HUES64 (cell line): ENCODE data around the gene GABRR1.

ENCODE experiments used
- H3K27ac ChIP-seq: 2 replicates; pipeline ENCODE4 v1.7.0; 2013; ENCODE audit warnings: low read depth, low read length, inconsistent platforms
- H3K27me3 ChIP-seq: 2 replicates; pipeline ENCODE4 v1.6.1; 2013; ENCODE audit warnings: mild to moderate bottlenecking, low read length; ENCODE audit not compliant: insufficient read depth
- H3K36me3 ChIP-seq: 2 replicates; pipeline ENCODE4 v1.6.1; 2013; ENCODE audit warnings: mild to moderate bottlenecking, low read length; ENCODE audit not compliant: insufficient read depth
- H3K4me1 ChIP-seq: 2 replicates; pipeline ENCODE4 v1.6.1; 2013; ENCODE audit warnings: mild to moderate bottlenecking, low read length, moderate library complexity; ENCODE audit not compliant: insufficient read depth
- H3K4me3 ChIP-seq: 2 replicates; pipeline ENCODE4 v1.5.1; 2013; ENCODE audit warnings: mild to moderate bottlenecking, low read length, moderate library complexity
- H3K9ac ChIP-seq: 2 replicates; pipeline ENCODE4 v1.6.1; 2013; ENCODE audit warnings: mild to moderate bottlenecking, low read depth, low read length
- H3K9me3 ChIP-seq: 2 replicates; pipeline ENCODE4 v1.6.1; 2013; ENCODE audit warnings: low read depth, low read length; ENCODE audit not compliant: insufficient read depth
- WGBS: fragments of 150-250, 120-280 bp; methylation state at CpG from one replicate; pipeline ENCODE4 v1.1.7; 2013; ENCODE audit warnings: missing lambda C conversion rate; 5-methylcytosine and 5-hydroxymethylcytosine counted together

GABRR1 gene

GRCh38 chr6:89215391-89215790 lies 1.8 kb downstream of the GABRR1 start:
- H3K36me3 ChIP-seq, result no peaks in the 10 kb centered on the region
- no peaks in the 10 kb centered on the region for H3K9me3 ChIP-seq
- H3K27me3 ChIP-seq, result no peaks in the 10 kb centered on the region
- H3K4me1 ChIP-seq, result peaks cover 27% of the 10 kb centered on the region
- no peak overlapping the region for H3K4me3 ChIP-seq
- no peak overlapping the region for H3K27ac ChIP-seq
- no peak overlapping the region for H3K9ac ChIP-seq

- peaks cover 27% of the 10 kb centered on the region for H3K4me1 ChIP-seq
- no peak overlapping the region for H3K9ac ChIP-seq
- no peaks in the 10 kb centered on the region for H3K9me3 ChIP-seq
- H3K27me3 ChIP-seq, result no peaks in the 10 kb centered on the region
- no peaks in the 10 kb centered on the region for H3K36me3 ChIP-seq
- no peak overlapping the region for H3K27ac ChIP-seq
- no peak overlapping the region for H3K4me3 ChIP-seq
These were observed 3.0 kb downstream of the GABRR1 start for GRCh38 chr6:89214197-89214596.

- Histone ChIP-seq H3K9ac (no peak overlapping the region), H3K27me3 (no peaks in the 10 kb centered on the region), H3K9me3 (no peaks in the 10 kb centered on the region), H3K4me3 (no peak overlapping the region), H3K36me3 (no peaks in the 10 kb centered on the region), H3K4me1 (peaks cover 24% of the 10 kb centered on the region), H3K27ac (no peak overlapping the region)
- WGBS, result 53% methylated on average over 4 of the region's 5 CpGs
These were observed 4.7 kb downstream of the GABRR1 start for GRCh38 chr6:89212472-89212871.

GRCh38 chr6:89209457-89209856 lies 7.7 kb downstream of the GABRR1 start:
- H3K27me3 ChIP-seq, result no peaks in the 10 kb centered on the region
- H3K36me3 ChIP-seq, result no peaks in the 10 kb centered on the region
- no peak overlapping the region for H3K4me3 ChIP-seq
- no peak overlapping the region for H3K27ac ChIP-seq
- no peak overlapping the region for H3K9ac ChIP-seq
- H3K9me3 ChIP-seq, result no peaks in the 10 kb centered on the region
- 97% methylated on average over 6 of the region's 6 CpGs for WGBS
- peaks cover 20% of the 10 kb centered on the region for H3K4me1 ChIP-seq

- Histone ChIP-seq H3K9me3 (no peaks in the 10 kb centered on the region), H3K27me3 (no peaks in the 10 kb centered on the region), H3K36me3 (no peaks in the 10 kb centered on the region), H3K9ac (no peak overlapping the region), H3K4me3 (no peak overlapping the region), H3K4me1 (peaks cover 20% of the 10 kb centered on the region), H3K27ac (no peak overlapping the region)
- 94% methylated on average over 4 of the region's 4 CpGs for WGBS
These were observed 8.6 kb downstream of the GABRR1 start for GRCh38 chr6:89208551-89208950.

- Histone ChIP-seq H3K4me3 (no peak overlapping the region), H3K36me3 (no peaks in the 10 kb centered on the region), H3K9ac (no peak overlapping the region), H3K27me3 (no peaks in the 10 kb centered on the region), H3K27ac (no peak overlapping the region), H3K4me1 (no peaks in the 10 kb centered on the region), H3K9me3 (no peaks in the 10 kb centered on the region)
- WGBS, result 71% methylated on average over 4 of the region's 4 CpGs
These were observed 11.3 kb downstream of the GABRR1 start for GRCh38 chr6:89205819-89206218.

GRCh38 chr6:89204096-89204495 lies 13.1 kb downstream of the GABRR1 start:
- Histone ChIP-seq H3K9me3 (no peaks in the 10 kb centered on the region), H3K4me3 (no peak overlapping the region), H3K27me3 (no peaks in the 10 kb centered on the region), H3K36me3 (no peaks in the 10 kb centered on the region), H3K9ac (no peak overlapping the region), H3K4me1 (no peaks in the 10 kb centered on the region), H3K27ac (no peak overlapping the region)
- WGBS, result 89% methylated on average over 11 of the region's 11 CpGs

GRCh38 chr6:89200706-89201215 lies 16.4 kb downstream of the GABRR1 start:
- H3K4me3 ChIP-seq, result no peak overlapping the region
- H3K36me3 ChIP-seq, result no peaks in the 10 kb centered on the region
- WGBS, result 95% methylated on average over 7 of the region's 7 CpGs
- no peaks in the 10 kb centered on the region for H3K27me3 ChIP-seq
- no peaks in the 10 kb centered on the region; the same call in 1 of the 2 replicates for H3K9me3 ChIP-seq
- H3K9ac ChIP-seq, result no peak overlapping the region
- H3K27ac ChIP-seq, result no peak overlapping the region
- no peaks in the 10 kb centered on the region for H3K4me1 ChIP-seq

- Histone ChIP-seq H3K27me3 (no peaks in the 10 kb centered on the region), H3K4me1 (no peaks in the 10 kb centered on the region), H3K36me3 (no peaks in the 10 kb centered on the region), H3K27ac (no peak overlapping the region), H3K9me3 (peaks cover 3% of the 10 kb centered on the region; the same call in 1 of the 2 replicates), H3K9ac (no peak overlapping the region), H3K4me3 (no peak overlapping the region)
- 90% methylated on average over 2 of the region's 2 CpGs for WGBS
These were observed 17.6 kb downstream of the GABRR1 start for GRCh38 chr6:89199579-89199978.

GRCh38 chr6:89198235-89198634 lies 18.9 kb downstream of the GABRR1 start:
- Histone ChIP-seq H3K36me3 (no peaks in the 10 kb centered on the region), H3K9ac (no peak overlapping the region), H3K4me1 (no peaks in the 10 kb centered on the region), H3K4me3 (no peak overlapping the region), H3K27ac (no peak overlapping the region), H3K9me3 (peaks cover 3% of the 10 kb centered on the region; the same call in 1 of the 2 replicates), H3K27me3 (no peaks in the 10 kb centered on the region)
- 62% methylated on average over 7 of the region's 7 CpGs for WGBS

- Histone ChIP-seq H3K9me3 (peaks cover 3% of the 10 kb centered on the region; the same call in 1 of the 2 replicates), H3K27me3 (no peaks in the 10 kb centered on the region), H3K4me3 (no peak overlapping the region), H3K9ac (no peak overlapping the region), H3K36me3 (no peaks in the 10 kb centered on the region), H3K27ac (no peak overlapping the region), H3K4me1 (no peaks in the 10 kb centered on the region)
- WGBS, result 71% methylated on average over 4 of the region's 4 CpGs
These were observed 20.0 kb downstream of the GABRR1 start for GRCh38 chr6:89197141-89197540.

GRCh38 chr6:89194559-89194958 lies 22.6 kb downstream of the GABRR1 start:
- Histone ChIP-seq H3K36me3 (no peaks in the 10 kb centered on the region), H3K27ac (no peak overlapping the region), H3K9me3 (peaks cover 3% of the 10 kb centered on the region; the same call in 1 of the 2 replicates), H3K4me1 (peaks cover 13% of the 10 kb centered on the region), H3K9ac (no peak overlapping the region), H3K27me3 (no peaks in the 10 kb centered on the region), H3K4me3 (no peak overlapping the region)
- WGBS, result 95% methylated on average over 1 of the region's 1 CpG
